Measurements from ENCODE around the gene TWF2.
A peak's percentile ranks its signal among the peaks of the same experiment; 100 is the strongest.

TWF2 gene

GRCh38 chr3:52257911-52258310, 19.0 kb upstream of the TWF2 start:
- in situ Hi-C loops (cut with MboI; ENCODE audit: low pct_unique_long_range_greater_than_20kb, low sequenced_read_pairs, unreplicated experiment) = no loop called here
- TF ChIP-seq, protein P1, sequence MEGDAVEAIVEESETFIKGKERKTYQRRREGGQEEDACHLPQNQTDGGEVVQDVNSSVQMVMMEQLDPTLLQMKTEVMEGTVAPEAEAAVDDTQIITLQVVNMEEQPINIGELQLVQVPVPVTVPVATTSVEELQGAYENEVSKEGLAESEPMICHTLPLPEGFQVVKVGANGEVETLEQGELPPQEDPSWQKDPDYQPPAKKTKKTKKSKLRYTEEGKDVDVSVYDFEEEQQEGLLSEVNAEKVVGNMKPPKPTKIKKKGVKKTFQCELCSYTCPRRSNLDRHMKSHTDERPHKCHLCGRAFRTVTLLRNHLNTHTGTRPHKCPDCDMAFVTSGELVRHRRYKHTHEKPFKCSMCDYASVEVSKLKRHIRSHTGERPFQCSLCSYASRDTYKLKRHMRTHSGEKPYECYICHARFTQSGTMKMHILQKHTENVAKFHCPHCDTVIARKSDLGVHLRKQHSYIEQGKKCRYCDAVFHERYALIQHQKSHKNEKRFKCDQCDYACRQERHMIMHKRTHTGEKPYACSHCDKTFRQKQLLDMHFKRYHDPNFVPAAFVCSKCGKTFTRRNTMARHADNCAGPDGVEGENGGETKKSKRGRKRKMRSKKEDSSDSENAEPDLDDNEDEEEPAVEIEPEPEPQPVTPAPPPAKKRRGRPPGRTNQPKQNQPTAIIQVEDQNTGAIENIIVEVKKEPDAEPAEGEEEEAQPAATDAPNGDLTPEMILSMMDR (IDR thresholded peaks at IDR 0.05; ENCODE audit: extremely low read depth, insufficient read depth, missing control alignments) = no peak
- no peak for DNase-seq (ENCODE audit: low spot score)

DNA sequence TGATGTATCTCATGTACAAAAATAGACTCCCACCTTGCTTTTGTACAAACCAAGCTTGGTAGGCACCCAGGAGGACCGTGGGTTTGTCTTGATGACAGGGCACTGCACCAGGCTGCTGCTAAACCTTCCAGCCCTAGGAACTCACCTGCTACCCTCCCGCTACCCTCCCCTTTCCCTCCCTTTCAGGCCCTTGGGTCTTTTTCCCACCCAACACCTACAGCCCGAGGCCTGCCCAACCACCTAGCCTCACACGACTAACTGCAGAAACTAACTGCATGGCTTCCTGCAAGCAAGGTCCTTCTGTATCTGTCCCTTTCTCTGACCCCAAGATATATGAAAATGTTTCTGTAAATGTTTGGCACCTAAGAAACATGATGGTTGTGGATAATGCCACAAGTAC, 17.7 kb upstream of the TWF2 start:
- TF ChIP-seq, protein P1 (IDR thresholded peaks at IDR 0.05; ENCODE audit: extremely low read depth, insufficient read depth, missing control alignments) = no peak
- DNase-seq (ENCODE audit: low spot score) = no peak
- in situ Hi-C loops (cut with MboI; ENCODE audit: low pct_unique_long_range_greater_than_20kb, low sequenced_read_pairs, unreplicated experiment) = no loop called here

GRCh38 chr3:52256159-52256558, 17.2 kb upstream of the TWF2 start:
- DNase-seq (ENCODE audit: low spot score) = no peak
- TF ChIP-seq, protein P1 (IDR thresholded peaks at IDR 0.05; ENCODE audit: extremely low read depth, insufficient read depth, missing control alignments) = no peak
- in situ Hi-C loops (cut with MboI; ENCODE audit: low pct_unique_long_range_greater_than_20kb, low sequenced_read_pairs, unreplicated experiment) = no loop called here

GRCh38 chr3:52254608-52255007, 15.7 kb upstream of the TWF2 start:
- TF ChIP-seq, protein P1 (IDR thresholded peaks at IDR 0.05; ENCODE audit: extremely low read depth, insufficient read depth, missing control alignments) = no peak
- in situ Hi-C loops (cut with MboI; ENCODE audit: low pct_unique_long_range_greater_than_20kb, low sequenced_read_pairs, unreplicated experiment) = no loop called here
- no peak for DNase-seq (ENCODE audit: low spot score)

- peak; percentile 89 for DNase-seq (ENCODE audit: low spot score)
- in situ Hi-C loops (cut with MboI; ENCODE audit: low pct_unique_long_range_greater_than_20kb, low sequenced_read_pairs, unreplicated experiment) = no loop called here
- TF ChIP-seq, protein P1 (IDR thresholded peaks at IDR 0.05; ENCODE audit: extremely low read depth, insufficient read depth, missing control alignments) = no peak
Measured at GRCh38 chr3:52253314-52254304, 14.7 kb upstream of the TWF2 start.

DNA sequence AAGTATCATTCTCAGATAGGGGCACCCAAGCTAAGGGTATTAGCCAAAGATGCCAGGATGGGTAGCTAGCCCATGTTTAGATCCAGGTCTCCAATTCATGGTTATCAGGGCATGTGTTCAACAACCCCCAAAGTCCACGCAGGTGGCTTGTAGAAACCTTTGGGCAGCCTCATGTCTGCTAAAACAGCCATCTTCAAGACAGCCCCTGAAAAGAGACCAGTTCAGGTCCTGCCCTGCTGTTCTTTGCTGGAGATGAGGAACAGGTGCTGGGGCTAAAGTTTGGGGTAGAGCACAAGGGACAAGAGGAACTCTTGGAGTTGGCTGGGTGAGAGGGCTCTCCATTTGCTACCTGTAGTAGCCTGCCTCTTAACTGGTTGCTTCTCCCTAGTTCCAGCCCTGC, 11.2 kb upstream of the TWF2 start:
- in situ Hi-C loops (cut with MboI; ENCODE audit: low pct_unique_long_range_greater_than_20kb, low sequenced_read_pairs, unreplicated experiment) = no loop called here
- TF ChIP-seq, protein P1 (IDR thresholded peaks at IDR 0.05; ENCODE audit: extremely low read depth, insufficient read depth, missing control alignments) = no peak
- DNase-seq (ENCODE audit: low spot score) = no peak
